HEK293 (cell line): ENCODE results near the gene UTP11.

Experiments
- CTCF ChIA-PET: fragments of 350-600 bp; formaldehyde crosslinking; extraction: SDS; loops from one replicate; lab custom pipeline; 2021; ENCODE audit warnings: antibody characterized with exemption; lab: Yijun Ruan, JAX
- POLR2A ChIA-PET: fragments of 300-600 bp; formaldehyde crosslinking; extraction: SDS; loops from one replicate; lab custom pipeline; 2020; ENCODE audit warnings: antibody characterized with exemption, inconsistent platforms; lab: Yijun Ruan, JAX
- H3K27ac ChIP-seq: fragments of 200-500 bp; sonication (Bioruptor generic); 2 replicates; pipeline ENCODE4 v1.5.1; 2014; ENCODE audit warnings: low read depth, low read length, control low read depth, inconsistent platforms; ENCODE audit errors: extremely low read depth
- H3K36me3 ChIP-seq, 2 experiments: fragments of 200-500 bp in 1 of 2; sonication (Bioruptor generic) in 1 of 2; 1 replicate in 1 of 2; 2 replicates in 1 of 2; pipeline ENCODE4 v1.5.1; 2014 to 2017; ENCODE audit warnings: inconsistent platforms in 2 of 2, low read length in 2 of 2; ENCODE audit not compliant: control insufficient read depth in 2 of 2, insufficient read depth in 1 of 2
- H3K4me1 ChIP-seq: fragments of 200-500 bp; sonication (Bioruptor generic); 2 replicates; pipeline ENCODE4 v1.5.1; 2014; ENCODE audit warnings: mild to moderate bottlenecking, low read length, inconsistent platforms; ENCODE audit not compliant: control insufficient read depth, insufficient read depth
- H3K4me3 ChIP-seq: 2 replicates; pipeline ENCODE4 v1.5.1; 2011; ENCODE audit warnings: low read depth, mild to moderate bottlenecking, control low read depth, low read length, moderate library complexity
- H3K9me3 ChIP-seq: fragments of 200-500 bp; sonication (Bioruptor generic); 2 replicates; pipeline ENCODE4 v1.5.1; 2014; ENCODE audit warnings: low read depth, low read length, inconsistent platforms; ENCODE audit not compliant: control insufficient read depth, insufficient read depth
- KLF16 ChIP-seq: fragments of 450-650 bp; formaldehyde crosslinking; IDR thresholded peaks from 2 replicates; pipeline ENCODE4 v1.5.1; 2017; ENCODE audit warnings: missing biosample characterization, missing genetic modification characterization
- KLF17 ChIP-seq: fragments of 450-650 bp; formaldehyde crosslinking; IDR thresholded peaks from 2 replicates; pipeline ENCODE4 v1.5.1; 2016; ENCODE audit warnings: missing biosample characterization, missing genetic modification characterization
- KLF7 ChIP-seq: fragments of 450-650 bp; formaldehyde crosslinking; IDR thresholded peaks from 2 replicates; pipeline ENCODE4 v1.5.1; 2016; ENCODE audit warnings: missing biosample characterization, missing genetic modification characterization, borderline replicate concordance
- MEIS1 ChIP-seq: sonication (generic); formaldehyde crosslinking; IDR thresholded peaks from 2 replicates; pipeline ENCODE4 v1.8.1; 2022; ENCODE audit warnings: missing genetic modification reagents, mild to moderate bottlenecking, borderline replicate concordance
- MZF1 ChIP-seq: fragments of 450-650 bp; formaldehyde crosslinking; IDR thresholded peaks from 2 replicates; pipeline ENCODE4 v1.5.1; 2017; ENCODE audit warnings: missing biosample characterization, missing genetic modification characterization, borderline replicate concordance
- REST ChIP-seq: fragments of 450-650 bp; formaldehyde crosslinking; IDR thresholded peaks from 2 replicates; pipeline ENCODE4 v1.5.1; 2016; ENCODE audit warnings: missing biosample characterization, missing genetic modification characterization
- TCF7L2 ChIP-seq: IDR thresholded peaks from 2 replicates; pipeline ENCODE4 v1.6.1; 2011; ENCODE audit warnings: low read depth, mild to moderate bottlenecking, inconsistent platforms, low read length, moderate library complexity, borderline replicate concordance
- ZBTB17 ChIP-seq: fragments of 450-650 bp; formaldehyde crosslinking; IDR thresholded peaks from 2 replicates; pipeline ENCODE4 v1.5.1; 2016; ENCODE audit warnings: missing biosample characterization, missing genetic modification characterization
- ZBTB26 ChIP-seq: fragments of 450-650 bp; formaldehyde crosslinking; optimal IDR thresholded peaks from 2 replicates; pipeline ENCODE3; 2016; ENCODE audit warnings: missing biosample characterization, mild to moderate bottlenecking, missing genetic modification characterization
- ZBTB48 ChIP-seq: fragments of 450-650 bp; formaldehyde crosslinking; IDR thresholded peaks from 2 replicates; pipeline ENCODE4 v1.5.1; 2016; ENCODE audit warnings: missing biosample characterization, missing genetic modification characterization
- ZBTB8A ChIP-seq: fragments of 450-650 bp; formaldehyde crosslinking; IDR thresholded peaks from 2 replicates; pipeline ENCODE4 v1.5.1; 2016; ENCODE audit warnings: missing biosample characterization, missing genetic modification characterization
- ZEB2 ChIP-seq: fragments of 450-650 bp; formaldehyde crosslinking; IDR thresholded peaks from 2 replicates; pipeline ENCODE4 v1.5.1; 2016; ENCODE audit warnings: missing biosample characterization, missing genetic modification characterization
- ZFHX2 ChIP-seq: fragments of 450-650 bp; formaldehyde crosslinking; conservative IDR thresholded peaks from 2 replicates; pipeline ENCODE4 v1.5.1; 2016; ENCODE audit warnings: missing biosample characterization, missing genetic modification characterization
- ZIC2 ChIP-seq: fragments of 450-650 bp; formaldehyde crosslinking; IDR thresholded peaks from 2 replicates; pipeline ENCODE4 v1.5.1; 2016; ENCODE audit warnings: missing biosample characterization, missing genetic modification characterization
- ZNF132 ChIP-seq: fragments of 450-650 bp; formaldehyde crosslinking; IDR thresholded peaks from 2 replicates; pipeline ENCODE4 v1.5.1; 2017; ENCODE audit warnings: missing biosample characterization, missing genetic modification characterization, borderline replicate concordance
- ZNF2 ChIP-seq: fragments of 450-650 bp; formaldehyde crosslinking; IDR thresholded peaks from 2 replicates; pipeline ENCODE4 v1.5.1; 2016; ENCODE audit warnings: missing biosample characterization, missing genetic modification characterization
- ZNF223 ChIP-seq: fragments of 450-650 bp; formaldehyde crosslinking; IDR thresholded peaks from 2 replicates; pipeline ENCODE4 v1.5.1; 2016; ENCODE audit warnings: missing biosample characterization, missing genetic modification characterization
- ZNF274 ChIP-seq, 2 experiments: fragments of 200-500 bp in 1 of 2; fragments of 450-650 bp in 1 of 2; sonication (Bioruptor generic) in 1 of 2; formaldehyde crosslinking in 1 of 2; IDR thresholded peaks; 2 replicates each; pipeline versions ENCODE4 v1.5.1 to v1.6.1; 2014 to 2016; ENCODE audit warnings: borderline replicate concordance in 1 of 2, inconsistent platforms in 1 of 2, low read length in 1 of 2, missing biosample characterization in 1 of 2, missing genetic modification characterization in 1 of 2
- ZNF280C ChIP-seq: fragments of 450-650 bp; formaldehyde crosslinking; IDR thresholded peaks from 2 replicates; pipeline ENCODE4 v1.5.1; 2016; ENCODE audit warnings: missing biosample characterization, missing genetic modification characterization
- ZNF302 ChIP-seq: fragments of 450-650 bp; formaldehyde crosslinking; IDR thresholded peaks from 2 replicates; pipeline ENCODE4 v1.5.1; 2016; ENCODE audit warnings: missing biosample characterization, missing genetic modification characterization, low read depth
- ZNF354C ChIP-seq: fragments of 450-650 bp; formaldehyde crosslinking; IDR thresholded peaks from 2 replicates; pipeline ENCODE4 v1.5.1; 2016; ENCODE audit warnings: missing biosample characterization, missing genetic modification characterization, low read depth, borderline replicate concordance
- ZNF404 ChIP-seq: fragments of 450-650 bp; formaldehyde crosslinking; IDR thresholded peaks from 2 replicates; pipeline ENCODE4 v1.5.1; 2017; ENCODE audit warnings: missing biosample characterization, missing genetic modification characterization
- ZNF513 ChIP-seq: fragments of 450-650 bp; IDR thresholded peaks from 2 replicates; pipeline ENCODE4 v1.5.1; 2018; ENCODE audit warnings: missing biosample characterization, missing genetic modification characterization
- ZNF514 ChIP-seq: fragments of 450-650 bp; formaldehyde crosslinking; IDR thresholded peaks from 2 replicates; pipeline ENCODE4 v1.5.1; 2016; ENCODE audit warnings: missing biosample characterization, missing genetic modification characterization
- ZNF658 ChIP-seq: fragments of 450-650 bp; formaldehyde crosslinking; IDR thresholded peaks from 2 replicates; pipeline ENCODE4; 2016; ENCODE audit warnings: missing biosample characterization, missing genetic modification characterization
- ZNF692 ChIP-seq: fragments of 450-650 bp; formaldehyde crosslinking; IDR thresholded peaks from 2 replicates; pipeline ENCODE4 v1.5.1; 2016; ENCODE audit warnings: missing biosample characterization, missing genetic modification characterization

Gene UTP11

GRCh38 chr1:38046884-38047602, 34.5 kb downstream of the UTP11 start:
- no peaks in the 10 kb centered on the region for H3K9me3 ChIP-seq
- no peaks in the 10 kb centered on the region for H3K36me3 ChIP-seq
- CTCF ChIA-PET = interaction anchor here (0.7 to 0.9 kb wide), 2 partner anchors 8 to 13 kb away, joined by 4 read pairs; no protein-coding TSS in a partner anchor
- no peaks in the 10 kb centered on the region for H3K4me1 ChIP-seq
- POLR2A ChIA-PET = interaction anchor here (0.6 to 1.0 kb wide), 4 partner anchors 16 to 91 kb away, joined by 3 to 6 read pairs (median 4); no protein-coding TSS in a partner anchor
- H3K27ac ChIP-seq = no peak overlapping the region; the same call in 1 of the 2 replicates
- peak overlapping the region; percentile 44 for H3K4me3 ChIP-seq
- no peak for TF ChIP-seq ZNF2 (tag by site-specific recombination)
- no peak for TF ChIP-seq ZNF514
- peak; percentile 90 for TF ChIP-seq ZBTB8A (tag by site-specific recombination)
- TF ChIP-seq TCF7L2 = no peak
- TF ChIP-seq ZNF280C (tag by site-specific recombination) = no peak
- 0 out of 2 replicates have a peak, but pooled peaks have one; percentile 26 for TF ChIP-seq ZNF223 (tag by site-specific recombination)
- TF ChIP-seq KLF17 (tag by site-specific recombination) = peak; percentile 80
- no peak for TF ChIP-seq ZNF274 (IDR thresholded peaks at IDR 0.05; ENCODE audit: low read length)
- TF ChIP-seq ZNF274 (tag by site-specific recombination; IDR thresholded peaks at IDR 0.05; ENCODE audit: borderline replicate concordance) = no peak
- peak; percentile 91 for TF ChIP-seq ZFHX2
- peak; percentile 59 for TF ChIP-seq ZBTB17 (tag by site-specific recombination)
- no peak for TF ChIP-seq ZNF132
- no peak for TF ChIP-seq ZNF404
- no peak for TF ChIP-seq ZNF302 (tag by site-specific recombination)
- TF ChIP-seq KLF16 (tag by site-specific recombination) = peak; percentile 97
- TF ChIP-seq ZIC2 = peak; percentile 97
- TF ChIP-seq ZNF513 (tag by site-specific recombination) = no peak
- no peak for TF ChIP-seq ZNF658 (tag by site-specific recombination)
- peak; percentile 96 for TF ChIP-seq ZBTB26 (tag by site-specific recombination)
- TF ChIP-seq ZBTB48 (tag by site-specific recombination) = no peak
- no peak for TF ChIP-seq ZNF354C (tag by site-specific recombination)
- no peak for TF ChIP-seq MZF1
- peak; percentile 45; the same call in 1 of the 2 replicates for TF ChIP-seq ZEB2 (tag by site-specific recombination)
- TF ChIP-seq ZNF692 = peak; percentile 100
- peak; percentile 36; the same call in 1 of the 2 replicates for TF ChIP-seq KLF7 (tag by site-specific recombination)
- no peak for TF ChIP-seq REST (tag by site-specific recombination)
- TF ChIP-seq MEIS1 (CRISPR knock-in tag) = no peak
